Measurements from ENCODE around the gene MON2. TPM values are rescaled to one million over a fixed set of nuclear protein-coding genes. Genes with fewer than 3 reads are reported as not detected.

Gene MON2
- total and polyA plus RNA-seq, 12 donors: 13.9 to 78.2 (median 41.4) TPM

GRCh38 chr12:62625228-62625627, 158.6 kb downstream of the MON2 start:
- Histone ChIP-seq H3K4me1 (replicated peaks in 1 of 2) (no peaks in the 10 kb centered on the region), H3K4me3 (no peak overlapping the region), H3K36me3 (replicated peaks in 1 of 2) (no peaks in the 10 kb centered on the region), H3K9me3 (replicated peaks in 1 of 3) (no peaks in the 10 kb centered on the region), H3K27me3 (no peaks in the 10 kb centered on the region), H3K27ac (no peak overlapping the region)
- 48 to 69% (median 62%) methylated on average over 2 of the region's 2 CpGs for WGBS, 4 donors
- TF ChIP-seq POLR2A (IDR thresholded peaks at IDR 0.05) (no peak), CTCF (IDR thresholded peaks at IDR 0.05) (no peak)
- intact Hi-C loops (cut with DNase I): no loop called here
- peak in 3 of 7 donors; percentile 31 to 39 (median 31) for DNase-seq

GRCh38 chr12:62627181-62627580, 160.6 kb downstream of the MON2 start:
- Histone ChIP-seq H3K9me3 (replicated peaks in 1 of 3) (no peaks in the 10 kb centered on the region), H3K27me3 (no peaks in the 10 kb centered on the region), H3K4me3 (no peak overlapping the region), H3K27ac (no peak overlapping the region), H3K36me3 (replicated peaks in 1 of 2) (no peaks in the 10 kb centered on the region), H3K4me1 (replicated peaks in 1 of 2) (no peaks in the 10 kb centered on the region)
- no peak for DNase-seq
- intact Hi-C loops (cut with DNase I): no loop called here
- 83 to 96% (median 86%) methylated on average over 2 of the region's 2 CpGs for WGBS, 4 donors
- TF ChIP-seq POLR2A (IDR thresholded peaks at IDR 0.05) (no peak), CTCF (IDR thresholded peaks at IDR 0.05) (no peak)

- Histone ChIP-seq H3K27me3 (no peaks in the 10 kb centered on the region), H3K27ac (no peak overlapping the region), H3K4me3 (no peak overlapping the region), H3K36me3 (replicated peaks in 1 of 2) (no peaks in the 10 kb centered on the region), H3K4me1 (replicated peaks in 1 of 2) (peaks cover 0 to 7% of the 10 kb centered on the region in 2 donors), H3K9me3 (replicated peaks in 1 of 3) (no peaks in the 10 kb centered on the region)
- no peak for DNase-seq
- TF ChIP-seq POLR2A (IDR thresholded peaks at IDR 0.05) (no peak), CTCF (IDR thresholded peaks at IDR 0.05) (no peak)
- intact Hi-C loops (cut with DNase I): no loop called here
- WGBS, 4 donors: 76 to 85% (median 81%) methylated on average over 4 of the region's 4 CpGs
Observed at GRCh38 chr12:62629413-62629812, 162.8 kb downstream of the MON2 start.

GRCh38 chr12:62629971-62630739, 163.5 kb downstream of the MON2 start:
- intact Hi-C loops (cut with DNase I): no loop called here
- TF ChIP-seq POLR2A (IDR thresholded peaks at IDR 0.05): no peak
- WGBS, 4 donors: 70 to 82% (median 79%) methylated on average over 5 of the region's 5 CpGs

More at GRCh38 chr12:62629971-62630739, 163.5 kb downstream of the MON2 start:
- Histone ChIP-seq H3K4me1 (replicated peaks in 1 of 2) (peaks cover 0 to 7% of the 10 kb centered on the region in 2 donors), H3K9me3 (replicated peaks in 1 of 3) (no peaks in the 10 kb centered on the region), H3K36me3 (replicated peaks in 1 of 2) (no peaks in the 10 kb centered on the region), H3K27ac (no peak overlapping the region), H3K4me3 (no peak overlapping the region), H3K27me3 (no peaks in the 10 kb centered on the region)
- DNase-seq: no peak
